ENCODE measurements around the gene SULT1A2.
"Not testable (repeated sequence)": the region's sequence is repeated elsewhere in the genome, so short reads cannot be mapped to it uniquely, and the experiment has no call there.

Gene SULT1A2

GRCh38 chr16:28562199-28562598 lies 34.7 kb downstream of the SULT1A2 start:
- DNase-seq (ENCODE audit: low read depth in 1 of 2, low spot score in 1 of 2), result no peak

GRCh38 chr16:28561557-28562187 lies 35.2 kb downstream of the SULT1A2 start:
- DNase-seq (ENCODE audit: low read depth in 1 of 2, low spot score in 1 of 2), result no peak

- no peak for DNase-seq (ENCODE audit: low read depth in 1 of 2, low spot score in 1 of 2)
Measured at GRCh38 chr16:28558456-28558855, 38.4 kb downstream of the SULT1A2 start.

- no peak for DNase-seq (ENCODE audit: low read depth in 1 of 2, low spot score in 1 of 2)
Measured at GRCh38 chr16:28556914-28557320, 39.9 kb downstream of the SULT1A2 start.

GRCh38 chr16:28555561-28555960 lies 41.3 kb downstream of the SULT1A2 start:
- no peak for DNase-seq (ENCODE audit: low read depth in 1 of 2, low spot score in 1 of 2)

- DNase-seq (ENCODE audit: low read depth in 1 of 2, low spot score in 1 of 2), result no peak
Measured at GRCh38 chr16:28554634-28555423, 42.0 kb downstream of the SULT1A2 start.

- DNase-seq (ENCODE audit: low read depth in 1 of 2, low spot score in 1 of 2), result peak; percentile 85 to 89
Measured at GRCh38 chr16:28553776-28554633, 42.8 kb downstream of the SULT1A2 start, which contains the start of gene SGF29. Gene SGF29, plus strand, starts transcription at chr16:28553920. Its CDS starts 27,150 bp downstream, at chr16:28581070.

GRCh38 chr16:28549301-28549899 lies 47.5 kb downstream of the SULT1A2 start:
- no peak for DNase-seq (ENCODE audit: low read depth in 1 of 2, low spot score in 1 of 2)

- no peak for DNase-seq (ENCODE audit: low read depth in 1 of 2, low spot score in 1 of 2)
Measured at GRCh38 chr16:28548306-28548802, 48.5 kb downstream of the SULT1A2 start.

GRCh38 chr16:28546626-28547025 lies 50.2 kb downstream of the SULT1A2 start:
- no peak for DNase-seq (ENCODE audit: low read depth in 1 of 2, low spot score in 1 of 2)

GRCh38 chr16:28545964-28546363 lies 50.9 kb downstream of the SULT1A2 start:
- not testable (repeated sequence) for DNase-seq (ENCODE audit: low read depth in 1 of 2, low spot score in 1 of 2)

- DNase-seq (ENCODE audit: low read depth in 1 of 2, low spot score in 1 of 2), result no peak
Measured at GRCh38 chr16:28544998-28545397, 51.9 kb downstream of the SULT1A2 start.

- no peak for DNase-seq (ENCODE audit: low read depth in 1 of 2, low spot score in 1 of 2)
Measured at GRCh38 chr16:28543072-28543471, 53.8 kb downstream of the SULT1A2 start.

- no peak for DNase-seq (ENCODE audit: low read depth in 1 of 2, low spot score in 1 of 2)
Measured at GRCh38 chr16:28542646-28543045, 54.2 kb downstream of the SULT1A2 start.

Data from activated T-helper 1 cell treated with anti-CD3 and anti-CD28 coated beads, Interleukin-2, amount 50 U/mL, for 16 hours (primary cell).